ENCODE data around the gene LRP5. TPM values are rescaled to one million over a fixed set of nuclear protein-coding genes. Genes with fewer than 3 reads are reported as not detected.

The LRP5 gene
- total and polyA plus RNA-seq, 9 of the 15 experiments (the other 6 are each of a cell fraction or from before 2014, with no cell fraction given) = 0.48 to 44.2 (median 13.5) TPM

DNA sequence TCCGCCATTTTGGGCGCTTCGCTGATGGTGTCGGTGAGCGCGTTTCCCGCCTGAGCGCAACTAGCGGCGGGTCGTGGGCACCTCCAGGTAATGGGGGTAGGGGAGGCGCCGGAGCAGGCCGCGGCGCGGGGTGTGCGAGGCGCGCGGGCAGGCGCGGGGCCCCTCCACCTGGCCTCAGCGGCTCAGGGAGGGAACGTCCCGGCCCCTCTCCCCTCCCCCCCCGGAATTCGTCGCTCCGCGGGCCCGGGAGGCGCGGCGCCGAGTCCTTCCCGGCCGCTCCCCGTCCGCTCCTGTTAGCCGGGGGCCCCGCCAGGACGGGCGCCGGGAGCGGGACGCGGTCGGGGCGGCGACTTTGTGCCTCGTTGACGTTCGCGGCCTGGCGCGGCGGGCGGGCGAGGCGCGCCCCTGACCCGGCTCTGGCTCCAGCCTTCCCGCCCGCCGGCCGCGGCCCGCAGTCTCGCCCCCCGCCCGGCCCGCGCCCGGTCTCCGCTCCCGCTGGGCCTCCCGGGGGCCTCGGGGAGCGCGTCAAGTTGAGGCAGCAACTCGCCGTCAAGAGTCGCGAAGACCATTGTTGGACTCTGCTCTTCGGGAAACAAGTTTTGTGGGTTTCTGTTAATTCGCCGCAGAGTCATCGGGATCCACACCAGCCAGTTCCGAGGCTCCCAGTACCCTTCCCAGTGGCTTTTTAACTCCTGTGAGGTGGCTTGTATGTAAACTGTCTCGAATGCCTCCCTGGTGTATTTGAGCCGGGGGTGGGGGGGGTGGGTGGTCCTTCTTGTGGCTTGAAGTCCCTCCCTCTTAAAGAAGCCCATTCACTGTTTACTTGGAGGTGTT lies 148.6 kb downstream of the LRP5 start, which contains the start of gene PPP6R3 (continued):
- TF ChIP-seq, protein P1, sequence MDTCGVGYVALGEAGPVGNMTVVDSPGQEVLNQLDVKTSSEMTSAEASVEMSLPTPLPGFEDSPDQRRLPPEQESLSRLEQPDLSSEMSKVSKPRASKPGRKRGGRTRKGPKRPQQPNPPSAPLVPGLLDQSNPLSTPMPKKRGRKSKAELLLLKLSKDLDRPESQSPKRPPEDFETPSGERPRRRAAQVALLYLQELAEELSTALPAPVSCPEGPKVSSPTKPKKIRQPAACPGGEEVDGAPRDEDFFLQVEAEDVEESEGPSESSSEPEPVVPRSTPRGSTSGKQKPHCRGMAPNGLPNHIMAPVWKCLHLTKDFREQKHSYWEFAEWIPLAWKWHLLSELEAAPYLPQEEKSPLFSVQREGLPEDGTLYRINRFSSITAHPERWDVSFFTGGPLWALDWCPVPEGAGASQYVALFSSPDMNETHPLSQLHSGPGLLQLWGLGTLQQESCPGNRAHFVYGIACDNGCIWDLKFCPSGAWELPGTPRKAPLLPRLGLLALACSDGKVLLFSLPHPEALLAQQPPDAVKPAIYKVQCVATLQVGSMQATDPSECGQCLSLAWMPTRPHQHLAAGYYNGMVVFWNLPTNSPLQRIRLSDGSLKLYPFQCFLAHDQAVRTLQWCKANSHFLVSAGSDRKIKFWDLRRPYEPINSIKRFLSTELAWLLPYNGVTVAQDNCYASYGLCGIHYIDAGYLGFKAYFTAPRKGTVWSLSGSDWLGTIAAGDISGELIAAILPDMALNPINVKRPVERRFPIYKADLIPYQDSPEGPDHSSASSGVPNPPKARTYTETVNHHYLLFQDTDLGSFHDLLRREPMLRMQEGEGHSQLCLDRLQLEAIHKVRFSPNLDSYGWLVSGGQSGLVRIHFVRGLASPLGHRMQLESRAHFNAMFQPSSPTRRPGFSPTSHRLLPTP (IDR thresholded peaks at IDR 0.05; ENCODE audit: borderline replicate concordance, extremely low read depth, insufficient read length) = no peak
- TF ChIP-seq SIRT6 (IDR thresholded peaks at IDR 0.05; ENCODE audit: low read depth, low read length) (no peak), ARHGAP35 (IDR thresholded peaks at IDR 0.05; ENCODE audit: partially characterized antibody) (no peak), FIP1L1 (IDR thresholded peaks at IDR 0.05; ENCODE audit: low read depth, low read length, poor library complexity, severe bottlenecking) (no peak), DDX20 (tag; IDR thresholded peaks at IDR 0.05; ENCODE audit: low read depth) (no peak), LEF1 (IDR thresholded peaks at IDR 0.05) (no peak), MBD2 (IDR thresholded peaks at IDR 0.05; ENCODE audit: borderline replicate concordance, low read depth) (no peak), PHF8 (IDR thresholded peaks at IDR 0.05; ENCODE audit: borderline replicate concordance, low read length) (peak; percentile 84; the same call in 1 of the 2 replicates), ZNF253 (CRISPR knock-in tag; conservative IDR thresholded peaks at IDR 0.05) (no peak), HMG20A (CRISPR knock-in tag; conservative IDR thresholded peaks at IDR 0.05) (no peak)
- TF ChIP-seq, protein P2, sequence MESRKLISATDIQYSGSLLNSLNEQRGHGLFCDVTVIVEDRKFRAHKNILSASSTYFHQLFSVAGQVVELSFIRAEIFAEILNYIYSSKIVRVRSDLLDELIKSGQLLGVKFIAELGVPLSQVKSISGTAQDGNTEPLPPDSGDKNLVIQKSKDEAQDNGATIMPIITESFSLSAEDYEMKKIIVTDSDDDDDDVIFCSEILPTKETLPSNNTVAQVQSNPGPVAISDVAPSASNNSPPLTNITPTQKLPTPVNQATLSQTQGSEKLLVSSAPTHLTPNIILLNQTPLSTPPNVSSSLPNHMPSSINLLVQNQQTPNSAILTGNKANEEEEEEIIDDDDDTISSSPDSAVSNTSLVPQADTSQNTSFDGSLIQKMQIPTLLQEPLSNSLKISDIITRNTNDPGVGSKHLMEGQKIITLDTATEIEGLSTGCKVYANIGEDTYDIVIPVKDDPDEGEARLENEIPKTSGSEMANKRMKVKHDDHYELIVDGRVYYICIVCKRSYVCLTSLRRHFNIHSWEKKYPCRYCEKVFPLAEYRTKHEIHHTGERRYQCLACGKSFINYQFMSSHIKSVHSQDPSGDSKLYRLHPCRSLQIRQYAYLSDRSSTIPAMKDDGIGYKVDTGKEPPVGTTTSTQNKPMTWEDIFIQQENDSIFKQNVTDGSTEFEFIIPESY (CRISPR knock-in tag; IDR thresholded peaks at IDR 0.05) = no peak
- TF ChIP-seq, protein P3, sequence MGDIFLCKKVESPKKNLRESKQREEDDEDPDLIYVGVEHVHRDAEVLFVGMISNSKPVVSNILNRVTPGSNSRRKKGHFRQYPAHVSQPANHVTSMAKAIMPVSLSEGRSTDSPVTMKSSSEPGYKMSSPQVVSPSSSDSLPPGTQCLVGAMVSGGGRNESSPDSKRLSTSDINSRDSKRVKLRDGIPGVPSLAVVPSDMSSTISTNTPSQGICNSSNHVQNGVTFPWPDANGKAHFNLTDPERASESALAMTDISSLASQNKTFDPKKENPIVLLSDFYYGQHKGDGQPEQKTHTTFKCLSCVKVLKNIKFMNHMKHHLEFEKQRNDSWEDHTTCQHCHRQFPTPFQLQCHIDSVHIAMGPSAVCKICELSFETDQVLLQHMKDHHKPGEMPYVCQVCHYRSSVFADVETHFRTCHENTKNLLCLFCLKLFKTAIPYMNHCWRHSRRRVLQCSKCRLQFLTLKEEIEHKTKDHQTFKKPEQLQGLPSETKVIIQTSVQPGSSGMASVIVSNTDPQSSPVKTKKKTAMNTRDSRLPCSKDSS (IDR thresholded peaks at IDR 0.05; ENCODE audit: low read depth, partially characterized antibody) = no peak
- TF ChIP-seq, protein P4, sequence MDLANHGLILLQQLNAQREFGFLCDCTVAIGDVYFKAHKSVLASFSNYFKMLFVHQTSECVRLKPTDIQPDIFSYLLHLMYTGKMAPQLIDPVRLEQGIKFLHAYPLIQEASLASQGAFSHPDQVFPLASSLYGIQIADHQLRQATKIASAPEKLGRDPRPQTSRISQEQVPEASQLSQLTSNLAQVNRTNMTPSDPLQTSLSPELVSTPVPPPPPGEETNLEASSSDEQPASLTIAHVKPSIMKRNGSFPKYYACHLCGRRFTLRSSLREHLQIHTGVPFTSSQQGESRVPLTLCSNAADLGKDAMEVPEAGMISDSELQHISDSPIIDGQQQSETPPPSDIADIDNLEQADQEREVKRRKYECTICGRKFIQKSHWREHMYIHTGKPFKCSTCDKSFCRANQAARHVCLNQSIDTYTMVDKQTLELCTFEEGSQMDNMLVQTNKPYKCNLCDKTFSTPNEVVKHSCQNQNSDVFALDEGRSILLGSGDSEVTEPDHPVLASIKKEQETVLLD (IDR thresholded peaks at IDR 0.05) = no peak
- TF ChIP-seq, protein P5, sequence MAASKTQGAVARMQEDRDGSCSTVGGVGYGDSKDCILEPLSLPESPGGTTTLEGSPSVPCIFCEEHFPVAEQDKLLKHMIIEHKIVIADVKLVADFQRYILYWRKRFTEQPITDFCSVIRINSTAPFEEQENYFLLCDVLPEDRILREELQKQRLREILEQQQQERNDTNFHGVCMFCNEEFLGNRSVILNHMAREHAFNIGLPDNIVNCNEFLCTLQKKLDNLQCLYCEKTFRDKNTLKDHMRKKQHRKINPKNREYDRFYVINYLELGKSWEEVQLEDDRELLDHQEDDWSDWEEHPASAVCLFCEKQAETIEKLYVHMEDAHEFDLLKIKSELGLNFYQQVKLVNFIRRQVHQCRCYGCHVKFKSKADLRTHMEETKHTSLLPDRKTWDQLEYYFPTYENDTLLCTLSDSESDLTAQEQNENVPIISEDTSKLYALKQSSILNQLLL (CRISPR knock-in tag; IDR thresholded peaks at IDR 0.05; ENCODE audit: borderline replicate concordance) = no peak

All from K562 (cell line).